SIG-M5 (cell line): ENCODE results near the gene RAI1.

Source experiments
- DNase-seq: peaks from one replicate; lab custom pipeline; 2025; lab: John Stamatoyannopoulos, UW

Gene RAI1

GRCh38 chr17:17815436-17816200 lies 134.4 kb downstream of the RAI1 start:
- no peak for DNase-seq

DNA sequence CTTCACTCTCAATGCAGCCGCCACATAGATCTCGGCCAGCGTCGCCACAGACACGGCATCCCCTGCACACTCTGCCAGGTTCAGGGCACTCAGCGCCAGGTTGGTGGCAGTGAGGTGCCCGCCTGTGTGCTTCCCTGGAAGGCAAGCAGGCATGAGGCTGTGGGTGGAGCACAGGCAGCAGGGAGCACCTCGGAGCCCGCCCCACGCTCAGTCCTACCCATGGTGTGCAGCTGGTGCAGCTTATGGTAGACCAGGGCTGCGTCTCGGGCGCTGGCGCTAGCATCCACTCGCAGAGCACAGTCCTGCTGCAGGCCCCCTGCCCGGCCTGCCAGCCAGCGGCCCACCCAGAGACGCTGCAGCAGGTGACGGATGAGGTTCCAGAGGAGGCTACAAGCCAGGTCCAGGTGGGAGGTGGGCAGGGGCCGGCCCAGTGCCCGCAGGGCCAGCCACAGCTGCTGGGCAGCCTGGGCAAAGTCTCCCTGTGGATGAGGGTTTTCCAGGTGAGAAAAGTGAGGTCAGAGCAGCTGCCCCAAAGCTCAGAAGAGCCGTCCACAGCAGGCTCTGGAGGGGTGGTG lies 135.1 kb downstream of the RAI1 start:
- DNase-seq: no peak

DNA sequence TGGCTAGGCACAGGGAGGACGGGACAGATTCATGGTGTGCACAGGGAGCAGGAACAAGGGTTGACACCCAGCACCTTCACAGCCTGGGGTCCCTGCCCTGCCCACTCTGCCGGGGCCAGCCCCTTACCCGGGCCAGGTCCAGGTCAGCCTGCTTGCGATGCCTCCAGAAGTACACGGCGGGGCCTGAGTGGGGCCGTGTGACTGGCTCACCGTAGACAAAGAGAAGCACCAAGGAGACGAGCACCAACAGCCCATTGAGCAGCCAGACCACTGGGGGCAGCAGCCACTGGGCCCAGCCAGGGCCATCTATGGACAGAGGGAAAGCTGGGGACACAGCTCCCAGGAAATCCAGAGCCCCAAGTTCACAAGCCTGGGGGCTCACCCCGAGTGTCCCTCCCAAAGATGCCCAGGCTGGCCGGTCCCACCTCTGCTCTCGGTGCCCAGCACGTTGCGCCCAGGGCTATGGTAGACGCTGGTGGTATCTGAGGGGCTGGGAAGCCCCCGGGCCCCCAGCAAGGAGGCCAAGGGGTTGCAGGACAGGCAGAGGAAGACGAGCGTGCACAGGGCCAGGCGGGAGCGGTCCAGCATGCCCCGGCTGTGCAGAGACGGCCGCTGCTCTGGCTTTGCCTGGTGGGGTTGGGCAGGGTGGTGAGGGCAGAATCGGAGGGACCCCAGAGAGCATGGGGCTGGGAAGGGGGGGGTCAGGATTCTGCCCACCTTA lies 135.7 kb downstream of the RAI1 start:
- no peak for DNase-seq

GRCh38 chr17:17817552-17817947 lies 136.3 kb downstream of the RAI1 start:
- DNase-seq: no peak

- no peak for DNase-seq
Observed at GRCh38 chr17:17818088-17818526, 136.8 kb downstream of the RAI1 start.

GRCh38 chr17:17819111-17819510 lies 137.9 kb downstream of the RAI1 start:
- DNase-seq: no peak

DNA sequence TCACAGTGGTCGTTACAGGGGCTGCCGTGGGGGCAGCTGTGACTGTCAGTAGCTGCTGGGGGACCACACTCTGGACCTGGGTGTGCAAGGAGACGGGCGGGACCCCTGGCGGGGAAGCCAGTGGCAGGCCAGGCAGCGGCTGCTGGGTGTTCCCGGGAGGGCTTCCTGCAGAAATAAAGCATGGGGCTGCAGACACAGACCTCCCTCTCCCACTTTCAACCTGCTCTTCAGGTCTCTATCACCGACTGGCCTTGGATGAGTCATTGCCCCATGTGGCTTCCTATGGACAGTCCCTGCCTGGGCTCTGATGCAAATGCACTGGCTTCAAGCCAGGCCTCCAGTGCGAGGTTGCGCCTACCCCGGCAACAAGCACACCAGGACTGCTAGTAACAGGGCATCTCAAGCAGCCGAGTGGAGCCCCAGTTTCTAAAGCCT lies 138.3 kb downstream of the RAI1 start:
- no peak for DNase-seq

DNA sequence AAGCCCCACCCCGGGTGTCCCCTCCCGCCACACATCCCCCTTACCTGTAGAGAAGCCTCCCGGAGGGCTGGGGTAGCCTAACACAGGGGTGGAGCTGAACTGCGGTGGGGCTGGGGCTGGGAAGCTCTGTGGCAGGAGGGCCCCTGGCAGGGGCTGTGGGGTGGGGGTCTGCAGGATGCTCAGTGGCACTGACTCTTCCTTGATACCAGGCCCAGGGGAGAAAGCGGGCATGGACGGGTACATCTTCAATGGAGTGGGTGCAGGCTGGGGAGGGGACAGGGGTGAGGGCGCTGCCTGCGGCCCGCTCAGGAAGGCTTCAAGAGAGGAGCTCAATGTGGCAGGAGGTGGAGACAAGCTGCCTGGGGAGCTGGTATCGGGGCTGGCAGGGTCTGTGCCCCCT lies 138.8 kb downstream of the RAI1 start:
- no peak for DNase-seq

- no peak for DNase-seq
Observed at GRCh38 chr17:17820463-17821158, 139.4 kb downstream of the RAI1 start.

- DNase-seq: no peak
Observed at GRCh38 chr17:17822189-17822588, 140.9 kb downstream of the RAI1 start.

DNA sequence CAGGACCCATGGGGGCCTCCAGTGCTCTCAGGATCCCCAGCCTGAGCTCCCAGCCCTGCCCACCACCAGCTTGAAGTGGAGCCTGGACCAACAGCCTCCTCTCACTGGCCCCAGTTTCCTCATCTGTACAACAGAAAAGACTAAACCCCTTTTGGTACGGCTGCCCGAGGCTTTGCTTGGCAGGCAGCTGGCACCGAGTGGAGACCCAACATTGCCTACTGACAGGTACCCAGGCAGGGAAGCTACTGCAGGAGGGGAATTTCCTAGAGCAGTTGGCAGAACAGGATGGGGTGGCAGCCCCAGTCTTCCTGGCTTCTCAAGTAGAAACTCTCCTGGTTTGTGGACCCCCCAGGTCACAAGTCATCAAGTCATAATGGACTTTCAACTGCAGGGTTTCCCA lies 141.4 kb downstream of the RAI1 start:
- DNase-seq: no peak

- no peak for DNase-seq
Observed at GRCh38 chr17:17823433-17824118, 142.3 kb downstream of the RAI1 start.

- no peak for DNase-seq
Observed at GRCh38 chr17:17824119-17824782, 143.0 kb downstream of the RAI1 start.

DNA sequence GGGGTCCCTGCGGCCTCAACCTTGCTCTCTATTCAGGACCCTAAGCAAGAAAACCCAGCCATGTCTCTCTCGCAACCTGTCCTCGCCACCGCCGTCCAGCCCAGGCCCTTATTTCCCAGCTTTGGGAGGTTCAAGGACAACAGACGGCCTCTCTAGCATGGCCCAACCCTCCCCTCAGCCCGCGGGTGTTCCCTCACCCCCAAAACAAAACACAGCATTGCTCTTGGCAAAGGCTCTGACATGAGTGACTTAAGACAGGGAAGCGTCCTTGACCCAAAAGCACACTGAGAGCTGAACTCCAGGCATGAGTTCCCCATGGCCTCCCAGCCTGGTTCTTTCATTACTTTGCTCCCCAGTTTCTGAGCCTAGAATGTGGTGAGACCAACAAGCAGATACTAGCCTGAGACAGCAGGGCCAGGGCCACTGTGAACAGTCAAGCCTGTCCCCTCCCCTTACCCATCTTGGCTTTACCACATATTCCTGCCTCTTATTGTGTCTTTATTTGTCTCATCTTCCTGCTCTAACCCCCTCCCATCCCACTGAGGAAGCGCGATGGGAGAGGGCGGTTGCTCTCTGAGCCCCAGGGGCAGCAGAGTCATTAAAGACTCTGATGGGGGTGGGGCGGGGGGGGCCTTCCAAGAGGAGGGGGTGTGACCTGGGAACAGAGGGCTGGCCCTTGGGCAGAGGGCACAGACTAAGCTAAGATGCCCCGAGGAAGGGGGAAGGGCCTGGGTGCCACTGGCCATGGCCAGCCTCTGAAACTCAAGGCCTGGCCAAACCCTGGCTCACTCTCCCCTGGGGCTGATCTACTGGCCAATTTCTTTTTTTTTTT lies 143.7 kb downstream of the RAI1 start:
- no peak for DNase-seq

DNA sequence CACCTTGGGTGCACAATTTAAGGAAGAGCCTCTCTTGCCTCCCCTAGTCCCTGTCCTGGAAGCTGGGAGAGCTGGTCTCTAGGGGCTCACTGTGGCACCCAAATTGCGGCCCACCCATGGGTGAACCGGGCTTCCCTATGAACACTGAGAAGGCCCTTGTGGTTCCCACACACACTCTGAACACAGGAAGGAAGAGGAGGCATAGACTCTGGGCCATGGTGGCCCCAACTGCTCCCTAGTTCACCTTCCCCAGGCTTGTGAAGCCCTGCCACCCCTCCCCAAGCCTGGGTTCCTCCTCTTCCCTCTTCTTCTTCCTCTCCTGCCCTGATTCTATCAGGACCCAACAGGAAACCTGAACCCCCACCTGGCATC lies 145.1 kb downstream of the RAI1 start:
- DNase-seq: no peak

- DNase-seq: no peak
Observed at GRCh38 chr17:17826942-17827785, 145.9 kb downstream of the RAI1 start.

GRCh38 chr17:17827826-17828621 lies 146.8 kb downstream of the RAI1 start:
- no peak for DNase-seq

DNA sequence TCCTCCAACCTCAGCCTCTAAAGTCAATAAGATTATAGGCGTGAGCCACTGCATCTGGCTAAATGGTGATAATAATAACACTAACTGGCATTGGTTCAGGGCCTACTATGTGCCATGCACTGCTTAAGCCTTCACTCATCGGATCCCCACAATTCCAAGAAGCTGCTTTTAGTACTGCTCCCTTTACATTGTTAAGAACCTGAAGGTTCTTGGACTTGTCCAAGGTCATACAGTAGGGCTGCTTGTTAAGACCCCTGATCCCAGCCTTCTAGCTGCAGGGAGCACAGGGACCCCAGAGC lies 149.0 kb downstream of the RAI1 start:
- DNase-seq: no peak

- DNase-seq: no peak
Observed at GRCh38 chr17:17830740-17831207, 149.5 kb downstream of the RAI1 start.
